Testis (tissue), 3 donors: ENCODE measurements around the gene RPS21. TPM values are rescaled to one million over a fixed set of nuclear protein-coding genes. Genes with fewer than 3 reads are reported as not detected.

Experiments
- DNase-seq: peaks from one replicate; pipeline ENCODE4 v3.0.0-alpha.2; 2019
- H3K27ac ChIP-seq, 2 donors: fragments of 200-600 bp; sonication (generic); one replicate each; pipeline ENCODE4 v1.5.1; 2019
- H3K27me3 ChIP-seq: fragments of 200-600 bp; sonication (generic); one replicate; pipeline ENCODE4 v1.5.1; 2019
- H3K36me3 ChIP-seq: fragments of 200-600 bp; sonication (generic); one replicate; pipeline ENCODE4 v1.5.1; 2017; ENCODE audit warnings: low read depth; ENCODE audit errors: missing control alignments
- H3K4me1 ChIP-seq: fragments of 200-600 bp; sonication (generic); one replicate; pipeline ENCODE4 v1.5.1; 2019
- H3K4me3 ChIP-seq, 2 donors: fragments of 200-600 bp; sonication (generic); one replicate each; pipeline ENCODE4 v1.5.1; 2017 to 2019
- H3K9me3 ChIP-seq: fragments of 200-600 bp; sonication (generic); one replicate; pipeline ENCODE4 v1.5.1; 2017
- POLR2A ChIP-seq: fragments of 450-650 bp; IDR thresholded peaks from one replicate; pipeline ENCODE4 v1.6.1; 2017; ENCODE audit warnings: antibody characterized with exemption, mild to moderate bottlenecking, moderate library complexity
- WGBS, 2 donors: methylation state at CpG; one replicate each; pipeline ENCODE4 v1.1.5; 2018; 5-methylcytosine and 5-hydroxymethylcytosine counted together
- intact Hi-C: fragments of 100-400 bp; cut with DNase I; formaldehyde crosslinking; loops from one replicate; pipeline ENCODE4 v1.15.1; 2023; ENCODE audit warnings: low total_unique reads
- polyA plus RNA-seq: library from polyadenylated mRNA; stranded (reverse); fragments of 350-450 nt; fragmentation: Illumina TruSeq; extraction: RNeasy Lipid Tissue Mini Kit (QIAGEN cat#74804); gene quantifications from one replicate; pipeline ENCODE4 v1.2.3, GENCODE V29; 2014; ENCODE audit warnings: low read depth, low replicate concordance; ENCODE audit not compliant: insufficient read depth
- total RNA-seq, 2 donors: library from RNA; depleted of rRNA; stranded (reverse); fragments of >200 nt; gene quantifications; one replicate each; pipeline ENCODE4 v1.2.3, GENCODE V29; 2016
- TF ChIP-seq, protein P1 (sequence below), 3 experiments: fragments of 450-650 bp in 2 of 3; fragments of 200-600 bp in 1 of 3; sonication (generic) in 1 of 3; IDR thresholded peaks; one replicate each; pipeline ENCODE4 v1.5.1; 2016 to 2019; ENCODE audit warnings: antibody characterized with exemption in 3 of 3, mild to moderate bottlenecking in 2 of 3, moderate library complexity in 1 of 3

RPS21 gene
- total and polyA plus RNA-seq, 3 donors from 2014 or later = 548 to 1,387 (median 1,052) TPM

DNA sequence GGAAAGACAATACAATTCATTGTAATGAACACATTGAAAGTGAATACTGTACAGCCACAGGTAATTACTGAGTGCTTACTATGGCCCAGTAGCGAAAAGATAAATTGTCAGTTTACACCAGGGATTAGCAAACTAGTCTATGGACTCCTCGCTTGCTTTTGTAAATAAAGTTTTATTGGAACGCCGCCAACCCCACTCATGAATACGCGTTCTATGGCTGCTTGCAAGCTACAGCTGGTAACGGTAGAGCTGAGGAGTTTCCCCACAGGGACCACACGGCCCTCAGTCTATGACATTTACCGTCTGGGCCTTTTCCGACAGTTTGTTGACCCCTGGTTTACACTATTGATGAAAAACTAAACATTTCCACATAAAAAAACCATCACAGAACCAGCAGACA is 44.0 kb upstream of the RPS21 start:
- H3K4me1 ChIP-seq = peaks cover 6% of the 10 kb centered on the region
- intact Hi-C loops = no loop called here
- no peaks in the 10 kb centered on the region for H3K27me3 ChIP-seq
- no peak overlapping the region for H3K27ac ChIP-seq
- TF ChIP-seq POLR2A = no peak
- TF ChIP-seq, protein P1, sequence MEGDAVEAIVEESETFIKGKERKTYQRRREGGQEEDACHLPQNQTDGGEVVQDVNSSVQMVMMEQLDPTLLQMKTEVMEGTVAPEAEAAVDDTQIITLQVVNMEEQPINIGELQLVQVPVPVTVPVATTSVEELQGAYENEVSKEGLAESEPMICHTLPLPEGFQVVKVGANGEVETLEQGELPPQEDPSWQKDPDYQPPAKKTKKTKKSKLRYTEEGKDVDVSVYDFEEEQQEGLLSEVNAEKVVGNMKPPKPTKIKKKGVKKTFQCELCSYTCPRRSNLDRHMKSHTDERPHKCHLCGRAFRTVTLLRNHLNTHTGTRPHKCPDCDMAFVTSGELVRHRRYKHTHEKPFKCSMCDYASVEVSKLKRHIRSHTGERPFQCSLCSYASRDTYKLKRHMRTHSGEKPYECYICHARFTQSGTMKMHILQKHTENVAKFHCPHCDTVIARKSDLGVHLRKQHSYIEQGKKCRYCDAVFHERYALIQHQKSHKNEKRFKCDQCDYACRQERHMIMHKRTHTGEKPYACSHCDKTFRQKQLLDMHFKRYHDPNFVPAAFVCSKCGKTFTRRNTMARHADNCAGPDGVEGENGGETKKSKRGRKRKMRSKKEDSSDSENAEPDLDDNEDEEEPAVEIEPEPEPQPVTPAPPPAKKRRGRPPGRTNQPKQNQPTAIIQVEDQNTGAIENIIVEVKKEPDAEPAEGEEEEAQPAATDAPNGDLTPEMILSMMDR (IDR thresholded peaks at IDR 0.05) = no peak
- no peaks in the 10 kb centered on the region for H3K9me3 ChIP-seq
- no peak for DNase-seq
- no peak overlapping the region for H3K4me3 ChIP-seq
- no peaks in the 10 kb centered on the region for H3K36me3 ChIP-seq
- WGBS, 2 donors = 89 to 96% methylated on average over 10 of the region's 10 CpGs

DNA sequence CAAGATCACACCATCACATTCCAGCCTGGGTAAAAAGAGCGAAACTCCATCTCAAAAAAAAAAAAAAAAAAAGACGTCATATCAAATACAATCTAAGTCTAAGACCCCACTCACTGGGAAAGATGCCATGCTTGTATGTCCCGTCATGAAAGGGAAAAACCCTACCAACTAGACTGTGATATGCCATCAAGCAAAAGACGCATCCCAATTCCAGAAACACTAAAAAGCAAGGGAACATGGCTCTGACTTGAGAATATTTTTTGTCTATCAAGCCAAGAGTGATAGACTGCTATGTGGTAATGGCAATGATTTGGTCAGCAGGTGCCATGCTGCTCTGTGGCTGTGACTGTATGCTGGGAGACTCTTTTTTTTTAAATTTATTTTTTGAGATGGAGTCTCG is 42.8 kb upstream of the RPS21 start:
- H3K4me1 ChIP-seq = peaks cover 6% of the 10 kb centered on the region
- H3K4me3 ChIP-seq = no peak overlapping the region
- H3K36me3 ChIP-seq = no peaks in the 10 kb centered on the region
- no peaks in the 10 kb centered on the region for H3K27me3 ChIP-seq
- no peaks in the 10 kb centered on the region for H3K9me3 ChIP-seq
- intact Hi-C loops = no loop called here
- TF ChIP-seq, protein P1 (IDR thresholded peaks at IDR 0.05) = no peak
- TF ChIP-seq POLR2A = no peak
- H3K27ac ChIP-seq = no peak overlapping the region
- DNase-seq = no peak
- 85 to 94% methylated on average over 5 of the region's 5 CpGs for WGBS, 2 donors

DNA sequence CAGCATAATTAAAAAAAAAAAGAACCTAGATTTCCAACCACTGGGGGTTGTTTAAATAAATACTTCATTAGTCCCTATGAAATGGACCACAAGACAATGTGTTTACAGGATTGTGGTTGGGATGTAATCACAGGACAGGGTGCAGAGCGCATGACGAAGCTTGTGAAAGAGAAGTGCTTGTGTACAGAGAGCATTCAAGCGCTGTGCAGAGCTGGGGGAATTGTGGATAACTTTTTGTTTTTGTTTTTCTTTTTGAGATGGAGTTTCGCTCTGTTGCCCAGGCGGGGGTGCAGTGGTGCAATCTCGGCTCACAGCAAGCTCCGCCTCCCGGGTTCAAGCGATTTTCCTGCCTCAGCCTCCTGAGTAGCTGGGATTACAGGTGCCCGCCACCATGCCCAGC is 42.1 kb upstream of the RPS21 start:
- intact Hi-C loops = no loop called here
- H3K36me3 ChIP-seq = no peaks in the 10 kb centered on the region

DNA sequence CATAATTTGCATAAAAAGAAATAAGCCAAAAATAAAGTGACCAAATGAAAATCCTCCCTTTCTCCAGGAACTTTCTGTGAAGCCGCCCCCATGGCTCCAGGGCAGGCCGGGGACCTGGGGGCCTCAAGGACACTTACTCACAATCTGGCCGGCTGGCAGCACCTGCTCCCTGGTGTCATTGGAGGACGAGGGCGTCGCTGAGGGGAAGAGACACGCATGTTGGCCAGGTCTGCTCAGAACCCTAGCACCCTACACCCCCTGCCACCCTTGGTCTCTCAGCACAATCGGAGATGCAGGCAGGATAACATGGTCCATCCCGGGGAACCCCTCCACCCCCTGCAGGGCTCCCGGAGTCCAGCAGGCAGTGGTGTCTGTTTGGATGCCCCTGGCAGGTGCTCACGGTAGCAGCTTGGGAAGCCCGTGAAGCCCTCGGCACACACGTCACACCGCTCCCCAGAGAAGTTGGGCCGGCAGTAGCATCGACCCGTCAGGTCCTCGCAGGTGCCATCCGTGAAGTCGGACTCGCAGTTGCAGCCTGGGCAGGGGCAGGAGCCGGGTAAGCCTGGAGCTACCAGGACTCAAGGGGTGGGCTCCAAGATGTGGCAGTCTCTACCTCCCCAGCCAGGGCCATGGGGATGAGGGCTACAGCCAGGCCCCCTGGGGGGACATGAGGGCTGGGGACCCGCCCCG is 41.1 kb upstream of the RPS21 start:
- Histone ChIP-seq H3K4me3 (no peak overlapping the region), H3K27me3 (no peaks in the 10 kb centered on the region), H3K4me1 (peaks cover 3% of the 10 kb centered on the region), H3K36me3 (no peaks in the 10 kb centered on the region), H3K9me3 (no peaks in the 10 kb centered on the region), H3K27ac (no peak overlapping the region)
- no peak for TF ChIP-seq POLR2A
- TF ChIP-seq, protein P1 (IDR thresholded peaks at IDR 0.05) = no peak
- WGBS, 2 donors = 43 to 66% methylated on average over 8 to 25 of the region's 25 CpGs
- intact Hi-C loops = no loop called here
- no peak for DNase-seq

More for the DNA sequence above, 42.1 kb upstream of the RPS21 start:
- H3K4me3 ChIP-seq = no peak overlapping the region
- 89% methylated on average over 10 of the region's 10 CpGs for WGBS, 2 donors
- no peak for DNase-seq
- TF ChIP-seq POLR2A = no peak
- TF ChIP-seq, protein P1 (IDR thresholded peaks at IDR 0.05) = no peak
- no peaks in the 10 kb centered on the region for H3K9me3 ChIP-seq
- no peak overlapping the region for H3K27ac ChIP-seq
- H3K27me3 ChIP-seq = no peaks in the 10 kb centered on the region
- H3K4me1 ChIP-seq = peaks cover 5% of the 10 kb centered on the region
